ENCODE results near the gene TEX48.

GRCh38 chr9:114694719-114695269, 12.8 kb upstream of the TEX48 start:
- TF ChIP-seq GATA2 (IDR thresholded peaks at IDR 0.05; ENCODE audit: low read depth, low read length) (no peak), GATA3 (IDR thresholded peaks at IDR 0.05; ENCODE audit: low read depth, low read length) (no peak)
